GM18499 (cell line): ENCODE results near the gene DENND1B.

Experiments
- ATAC-seq: cut with Tn5 transposase; IDR thresholded peaks from one replicate; pipeline ENCODE4 v1.9.1; 2021; ENCODE audit warnings: moderate number of reproducible peaks; ENCODE audit not compliant: insufficient read depth, unreplicated experiment

Gene DENND1B

DNA sequence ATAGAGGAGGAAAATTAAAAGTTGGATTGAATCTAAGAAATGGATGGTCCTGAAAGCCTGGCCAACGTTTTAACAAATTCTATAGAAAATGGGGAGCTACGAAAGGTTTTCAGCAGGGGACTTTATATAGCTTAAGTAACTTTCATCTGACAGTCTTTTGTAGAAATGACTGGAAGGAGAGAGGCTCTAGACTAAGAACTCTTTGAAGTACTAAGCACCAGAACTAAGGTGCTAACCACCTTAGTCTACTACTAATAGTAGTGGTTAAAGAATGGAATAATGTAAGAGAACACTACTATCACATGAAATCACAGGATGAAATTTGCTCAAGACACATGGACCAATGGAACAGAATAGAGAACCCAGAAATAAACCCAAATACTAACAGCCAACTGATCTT lies 126.1 kb downstream of the DENND1B start:
- no peak for ATAC-seq

DNA sequence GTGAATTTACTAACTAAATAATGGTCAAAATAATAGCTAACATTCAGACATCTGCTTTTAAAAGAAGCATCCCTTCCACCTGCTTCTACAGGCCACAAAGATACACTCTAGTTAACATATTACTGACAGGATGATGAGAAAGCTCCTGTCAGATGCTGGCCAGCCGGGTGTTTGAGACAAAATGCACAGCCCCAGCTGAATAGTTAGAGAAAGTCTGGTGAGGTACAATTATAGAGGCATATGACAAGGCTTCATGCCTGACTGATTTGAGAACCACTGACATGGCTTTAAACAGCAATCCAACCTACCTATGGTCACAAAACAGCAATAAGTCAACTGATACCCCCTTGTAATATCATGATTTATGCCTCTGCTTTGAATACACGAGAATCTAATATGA lies 137.0 kb downstream of the DENND1B start:
- no peak for ATAC-seq

DNA sequence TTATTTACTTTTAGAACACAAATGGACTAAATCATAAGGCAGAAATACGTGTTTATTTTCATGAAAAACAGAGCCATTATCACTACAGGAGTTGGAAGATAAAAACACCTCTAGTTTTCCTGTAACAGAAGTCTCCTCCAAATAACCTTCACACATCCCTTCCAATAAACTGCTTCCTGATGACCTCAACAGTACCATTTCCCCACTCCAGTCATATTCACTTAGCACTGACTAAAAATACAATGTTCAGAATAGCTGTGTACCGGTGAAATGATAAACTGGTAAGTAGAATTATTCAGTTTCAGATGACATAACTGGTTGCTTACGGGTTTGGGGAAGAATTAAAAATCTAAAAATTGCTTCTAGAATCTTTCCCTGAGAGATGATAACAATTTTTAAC lies 137.9 kb downstream of the DENND1B start:
- no peak for ATAC-seq

DNA sequence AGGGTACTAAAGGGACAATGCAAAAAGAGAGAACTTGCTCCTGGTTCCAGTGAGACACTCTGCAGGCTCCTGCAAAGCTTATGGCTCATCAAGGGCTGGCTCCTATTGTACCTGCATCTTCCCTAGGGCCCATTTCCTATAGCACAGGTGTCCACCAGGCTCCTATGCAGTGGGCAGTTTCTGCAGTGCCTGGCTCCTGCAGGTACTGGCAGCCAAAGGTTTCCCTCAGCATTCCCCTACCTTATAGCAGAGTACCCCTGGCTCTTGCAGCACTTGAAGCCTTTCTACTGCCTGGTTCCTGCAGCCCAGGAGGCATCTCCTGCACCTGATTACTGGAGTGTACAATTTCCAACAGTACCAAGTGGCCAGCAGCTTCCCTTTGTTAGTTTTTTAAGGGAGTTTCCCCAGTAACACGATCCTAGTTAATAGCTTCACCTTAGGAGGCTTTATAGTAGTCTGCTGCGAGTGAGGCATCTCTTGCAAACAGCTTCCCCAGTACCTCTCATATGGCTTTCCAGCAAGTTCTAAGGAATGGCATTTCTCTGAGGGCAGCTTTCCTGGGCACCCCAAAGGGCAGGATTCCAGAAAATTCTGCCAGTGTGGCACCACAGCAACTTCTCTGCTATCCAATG lies 141.7 kb downstream of the DENND1B start:
- no peak for ATAC-seq

DNA sequence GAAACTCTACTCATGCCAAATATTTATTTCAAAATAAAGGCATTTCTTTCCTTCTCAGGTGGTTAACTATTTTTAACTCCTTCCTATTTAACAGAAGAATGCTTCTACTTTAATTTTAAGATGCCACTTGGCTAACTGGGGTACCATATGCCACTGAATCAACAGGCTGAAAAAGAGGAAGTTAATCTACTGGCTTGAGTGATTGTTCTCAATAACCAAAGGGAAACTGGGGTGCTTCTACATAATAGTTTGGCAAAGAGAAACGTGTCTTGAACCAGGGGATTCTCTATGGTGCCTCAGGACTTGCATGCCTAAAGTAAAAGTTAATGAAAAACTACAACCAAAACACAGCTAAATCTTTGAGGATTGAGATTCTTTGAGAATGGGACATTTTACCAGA lies 142.6 kb downstream of the DENND1B start:
- ATAC-seq: no peak

DNA sequence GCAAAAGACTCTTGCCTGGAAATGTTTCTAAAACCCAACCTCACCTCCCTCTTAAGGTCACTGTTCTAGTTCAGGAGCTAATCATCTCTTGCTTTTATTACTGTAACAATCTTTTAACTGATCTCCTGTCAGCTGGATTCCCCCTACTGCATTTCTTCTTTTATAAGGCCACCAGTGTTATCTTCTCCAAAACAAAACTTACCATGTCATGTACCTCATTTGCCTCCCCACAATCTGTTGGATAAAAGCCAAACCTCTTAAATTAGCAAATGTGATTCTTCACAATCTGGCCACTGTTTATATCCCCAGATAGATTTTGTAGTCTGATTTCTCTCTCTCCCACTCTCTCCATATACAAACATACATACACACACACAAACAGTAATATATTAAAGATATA lies 143.3 kb downstream of the DENND1B start:
- no peak for ATAC-seq

DNA sequence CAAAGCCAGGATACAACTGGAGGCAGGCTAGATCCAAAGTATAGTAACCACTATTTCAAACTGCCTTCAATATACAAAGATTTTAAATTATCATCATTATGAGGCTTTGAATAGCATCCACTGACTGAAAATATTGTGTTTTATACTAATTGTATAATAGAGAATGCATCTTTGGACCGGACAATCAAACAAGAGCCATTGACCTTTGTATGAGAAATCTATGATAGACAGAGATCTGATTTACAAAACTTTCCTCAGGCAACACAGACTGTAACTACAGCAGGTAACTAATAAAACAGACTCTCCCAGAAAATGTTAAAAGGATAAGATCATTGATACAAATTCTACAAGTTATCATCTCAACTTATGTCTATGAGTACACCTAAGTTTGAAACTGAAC lies 152.9 kb downstream of the DENND1B start:
- no peak for ATAC-seq

DNA sequence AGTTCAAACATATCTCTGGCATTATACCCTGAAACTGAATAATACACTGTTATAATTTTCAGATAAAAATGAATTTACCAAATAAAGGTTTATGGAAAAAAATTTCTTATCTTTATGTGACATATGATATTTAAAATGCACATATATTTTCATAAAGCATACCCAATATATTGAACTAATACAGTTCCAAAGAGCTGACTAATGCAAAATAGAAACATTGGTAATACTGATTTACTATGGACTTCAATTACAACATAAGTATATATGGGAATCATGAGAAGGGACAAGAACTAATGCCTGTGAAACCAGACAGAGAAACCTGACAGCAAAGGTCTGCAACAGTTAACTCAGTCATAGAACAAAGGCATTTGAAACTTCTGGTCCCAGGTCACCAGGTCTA lies 153.5 kb downstream of the DENND1B start:
- ATAC-seq: no peak

DNA sequence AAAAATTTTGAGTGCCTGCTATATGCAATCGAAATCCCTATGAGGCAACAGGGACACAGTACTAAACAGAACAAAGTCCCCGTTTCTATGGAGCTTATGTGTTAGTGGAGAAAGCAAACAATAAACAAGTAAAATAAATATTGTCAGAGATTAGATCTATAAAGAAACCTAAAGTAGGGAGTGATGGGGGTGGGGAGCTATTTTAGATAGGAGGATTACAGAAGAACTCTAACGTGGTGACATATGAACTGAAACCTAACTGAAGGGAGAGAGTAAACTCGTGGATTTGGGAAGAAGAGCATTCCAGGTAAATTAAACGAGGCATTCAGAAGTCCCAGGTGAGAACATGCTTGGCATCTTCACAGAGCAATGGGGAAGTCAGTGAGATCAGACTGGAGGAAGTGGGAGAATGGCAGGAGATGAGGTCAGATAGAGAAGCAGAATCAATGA lies 154.5 kb downstream of the DENND1B start:
- ATAC-seq: no peak

DNA sequence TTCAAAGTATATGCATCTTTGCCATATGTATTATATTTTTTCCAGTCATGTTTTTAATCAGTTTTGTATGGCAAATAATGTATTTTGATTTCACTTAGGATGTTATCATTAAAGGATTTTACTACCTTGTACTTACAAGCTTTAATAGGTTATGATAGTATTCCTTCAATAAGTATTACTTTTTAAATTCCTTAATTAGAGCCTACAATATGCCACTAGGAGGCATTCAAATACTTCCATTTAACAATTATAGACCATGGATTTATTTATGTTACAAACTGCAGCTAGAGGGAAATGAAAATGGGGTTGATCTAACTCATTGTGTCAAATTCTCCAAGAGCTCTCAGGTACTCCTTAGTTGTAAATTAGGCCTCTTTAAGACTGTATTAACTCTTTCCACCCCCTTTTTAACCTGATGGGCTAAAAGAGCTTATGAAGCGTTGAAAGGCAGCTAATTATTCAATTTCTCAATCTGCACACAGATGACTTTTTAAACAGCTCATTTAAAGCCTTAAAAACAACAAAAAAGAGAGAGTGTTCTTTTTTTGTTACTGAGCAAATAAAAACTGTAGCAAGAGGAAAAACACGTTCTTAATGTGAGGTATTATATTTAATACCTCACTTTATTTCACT lies 156.2 kb downstream of the DENND1B start:
- no peak for ATAC-seq

DNA sequence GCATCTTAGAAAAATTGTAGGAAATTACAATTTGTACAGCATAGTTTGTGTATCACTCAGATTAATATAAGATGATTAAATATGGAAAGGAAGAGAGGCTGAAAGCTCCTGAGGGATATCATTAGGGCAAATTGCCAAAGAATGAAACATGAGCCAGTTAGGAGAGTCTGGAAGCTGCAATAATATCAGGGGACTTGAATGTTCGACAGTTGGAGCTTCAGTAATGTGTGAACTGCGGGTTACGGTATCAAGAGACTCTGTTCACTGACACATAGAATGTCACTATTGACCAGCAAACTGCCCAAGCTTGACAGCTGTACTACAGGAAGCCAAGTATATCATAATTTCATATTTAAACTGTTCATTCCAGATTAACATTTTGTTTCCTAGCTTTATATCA lies 157.2 kb downstream of the DENND1B start:
- no peak for ATAC-seq

DNA sequence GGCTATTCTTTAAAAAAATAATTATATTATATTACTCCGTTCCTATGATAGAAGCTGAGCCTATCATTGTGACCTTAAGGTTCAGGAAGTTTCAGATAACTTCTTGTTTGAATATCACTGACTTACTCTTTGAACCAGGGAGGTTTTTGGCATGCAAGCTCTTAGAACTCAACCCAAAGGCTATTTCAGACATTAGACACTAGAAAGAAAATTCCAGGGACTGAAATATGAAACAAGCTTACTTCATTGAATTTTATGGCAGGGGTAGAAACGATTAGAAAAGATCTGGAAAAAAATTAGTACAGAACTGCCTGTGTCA lies 159.6 kb downstream of the DENND1B start:
- ATAC-seq: no peak

DNA sequence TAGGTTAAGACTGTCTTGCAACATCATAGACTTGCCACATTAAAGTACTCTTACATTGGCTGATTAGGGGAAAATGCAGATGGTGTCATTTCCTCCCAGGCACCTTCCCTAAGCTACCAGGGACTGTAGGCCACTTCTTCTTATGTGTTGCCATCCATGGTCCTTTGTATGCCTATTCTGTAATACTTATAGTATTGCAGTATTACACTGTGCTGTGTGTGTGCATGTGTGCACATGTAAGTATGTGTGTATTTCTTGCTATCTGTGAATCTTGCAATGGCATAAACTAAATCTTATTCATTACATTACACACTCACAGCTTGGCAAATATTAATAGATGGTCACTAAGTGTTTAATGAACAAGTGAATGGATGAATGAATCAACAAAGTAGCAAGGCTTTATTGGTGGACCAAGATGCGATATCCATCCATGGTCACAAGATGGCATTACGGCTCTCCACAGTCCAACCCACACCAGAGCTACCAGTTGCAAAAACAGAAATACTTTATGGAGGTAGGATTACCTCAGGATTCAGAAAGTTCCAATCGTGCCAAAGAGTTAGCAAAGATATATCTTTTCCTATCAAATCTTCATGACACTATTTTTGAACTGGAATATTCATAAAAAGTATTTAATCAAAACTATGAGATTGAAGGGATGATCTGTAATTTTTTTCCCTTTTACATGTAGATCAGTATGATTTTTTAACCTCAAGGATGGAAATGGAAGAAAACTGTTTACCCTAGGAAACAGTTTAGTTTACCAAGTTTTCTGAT lies 160.2 kb downstream of the DENND1B start:
- ATAC-seq: peak; percentile 63

DNA sequence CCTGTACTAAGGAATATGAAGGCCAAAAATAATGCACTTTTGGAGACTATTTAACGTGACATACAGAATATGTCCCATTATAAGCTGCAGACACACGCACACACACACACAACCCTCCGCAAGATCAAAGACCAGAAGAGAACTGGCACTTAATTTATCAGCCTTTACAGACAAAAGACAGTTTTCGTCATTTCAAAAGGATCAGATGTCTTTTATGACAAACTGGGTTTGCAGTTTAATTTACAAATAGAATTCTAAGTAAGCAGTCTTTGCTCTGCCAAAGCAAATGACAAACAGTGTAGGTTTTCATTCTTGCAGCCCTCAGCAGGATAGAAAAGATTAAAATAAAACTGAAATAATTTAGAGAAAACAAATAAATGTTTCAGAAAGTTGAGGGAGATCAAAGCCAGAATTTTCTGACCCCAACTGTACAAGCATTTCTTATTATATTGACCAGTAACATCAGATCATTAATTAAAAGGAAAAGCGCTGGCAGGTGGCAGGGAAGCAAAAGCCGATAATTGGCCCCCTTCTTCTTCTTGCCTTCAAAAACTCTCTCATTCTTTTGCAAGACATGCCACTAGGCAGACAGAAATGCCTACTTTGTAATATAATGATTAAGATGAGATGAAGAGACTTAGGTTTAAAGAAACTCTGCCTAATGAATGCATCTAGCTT lies 169.0 kb downstream of the DENND1B start:
- ATAC-seq: no peak

DNA sequence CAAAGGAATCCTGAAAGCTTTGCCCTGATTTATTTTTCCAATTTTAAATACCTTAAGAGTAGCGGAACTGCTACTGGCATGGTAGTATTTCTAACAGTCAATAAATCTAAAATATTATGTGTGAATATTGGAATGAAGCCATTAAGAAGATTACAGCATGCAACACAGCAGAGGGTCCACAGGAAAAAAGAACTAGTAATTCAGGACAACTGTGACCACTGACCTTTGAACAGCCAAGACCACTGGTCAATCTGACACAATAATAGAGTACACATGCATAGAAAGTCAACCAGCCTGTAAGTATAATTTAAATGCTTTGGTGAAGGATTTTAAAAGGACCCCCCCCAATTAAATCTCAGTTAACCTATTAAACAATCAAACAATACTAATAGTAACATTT lies 171.0 kb downstream of the DENND1B start:
- ATAC-seq: no peak

DNA sequence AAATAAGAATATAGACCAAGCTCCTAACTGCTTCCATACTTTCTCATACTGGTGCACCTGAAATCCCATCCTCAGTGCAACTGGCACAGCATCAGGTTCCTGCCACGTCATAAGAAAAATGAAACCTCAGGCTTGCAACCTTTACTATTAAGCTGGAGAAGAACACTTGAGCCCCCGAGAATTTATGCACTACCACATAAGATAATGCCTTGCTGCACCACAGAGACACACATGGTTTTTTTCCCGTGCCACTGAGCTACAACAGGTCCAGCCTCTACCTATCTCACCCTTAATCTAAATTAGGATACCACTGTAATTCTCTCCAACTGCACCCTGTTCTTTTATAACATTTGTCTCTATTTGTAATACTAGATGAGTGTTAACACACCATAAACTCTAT lies 174.5 kb downstream of the DENND1B start:
- no peak for ATAC-seq

DNA sequence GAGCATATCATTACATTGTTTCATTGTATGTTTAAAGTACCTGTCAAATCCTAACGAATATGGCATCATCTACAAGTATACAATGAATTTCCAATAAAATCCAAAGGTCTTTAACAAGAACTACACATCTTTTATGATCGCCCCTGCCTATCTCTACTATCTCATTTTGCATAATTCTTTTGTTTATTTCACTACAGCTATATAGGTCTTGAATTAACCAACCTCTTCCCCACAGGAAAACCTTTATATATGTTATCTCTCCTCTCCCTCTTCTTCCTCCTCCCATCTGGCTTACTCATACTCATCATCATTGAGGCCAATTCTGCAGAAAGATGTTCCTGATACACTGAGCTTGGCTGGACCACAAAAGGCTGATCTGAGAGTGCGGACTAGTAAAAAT lies 175.5 kb downstream of the DENND1B start:
- no peak for ATAC-seq

DNA sequence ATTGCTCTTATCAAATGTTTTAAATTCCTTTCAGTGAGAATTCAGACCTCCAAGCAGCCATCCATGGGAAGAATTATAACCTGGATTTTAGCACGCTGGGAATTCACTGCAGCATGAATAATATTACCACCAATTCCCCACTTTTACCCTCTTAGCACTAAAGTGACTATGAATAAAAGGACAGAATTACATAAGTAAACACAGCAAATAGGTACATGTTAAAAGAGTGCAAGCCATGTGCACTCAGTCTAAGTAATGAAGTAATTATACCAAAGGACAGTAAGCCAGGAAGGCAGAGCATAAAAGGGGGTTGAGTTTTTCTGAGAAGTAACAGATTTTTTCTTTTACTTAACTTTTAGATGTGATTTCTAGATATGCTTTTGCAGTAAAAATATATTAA lies 176.3 kb downstream of the DENND1B start:
- ATAC-seq: no peak

DNA sequence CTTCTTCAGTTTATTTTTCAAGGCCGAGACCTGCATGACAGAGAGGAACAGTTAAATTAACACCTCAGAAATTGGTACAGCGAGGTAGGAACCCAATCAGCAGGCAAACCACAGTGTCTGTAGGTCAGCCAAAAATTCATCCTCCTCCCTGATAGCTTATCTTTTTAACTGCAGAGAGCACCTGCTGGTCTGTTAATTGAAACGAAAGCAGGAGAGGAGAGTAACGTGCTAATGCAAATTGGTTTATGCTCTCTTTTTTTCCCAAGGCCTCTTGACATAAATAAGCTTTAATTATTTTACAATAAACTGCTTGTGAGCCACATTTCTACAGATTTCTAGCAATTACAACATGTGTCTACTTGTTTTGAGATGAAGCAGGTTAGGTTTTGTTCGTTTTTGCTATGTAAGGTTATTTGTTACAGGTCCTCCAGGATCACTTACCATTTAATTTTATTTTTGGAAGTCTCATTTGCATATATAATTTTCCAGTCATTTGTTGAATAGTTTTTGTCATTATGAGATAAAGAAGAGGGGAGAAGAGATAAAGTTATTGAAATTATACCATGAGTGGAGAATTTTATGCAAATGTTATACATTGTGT lies 179.9 kb downstream of the DENND1B start:
- ATAC-seq: no peak

DNA sequence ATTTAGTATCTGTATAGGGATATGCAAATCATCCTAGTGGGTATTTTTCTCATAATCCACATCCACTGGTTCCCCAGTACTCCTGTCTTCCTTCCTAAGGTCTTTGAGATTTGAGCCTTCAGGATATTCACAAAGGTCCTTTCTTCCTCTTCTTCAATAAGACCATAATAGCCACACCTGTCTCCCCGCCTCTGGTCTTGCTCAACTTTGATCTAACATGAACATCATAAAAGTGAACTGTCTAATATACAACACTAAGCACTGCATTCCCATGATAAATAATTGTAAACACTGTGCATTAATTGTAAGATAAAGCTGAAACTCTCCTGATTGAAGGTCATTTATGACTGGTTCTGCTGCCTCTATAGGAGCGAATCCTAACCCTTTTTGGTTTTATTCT lies 184.6 kb downstream of the DENND1B start:
- ATAC-seq: no peak

DNA sequence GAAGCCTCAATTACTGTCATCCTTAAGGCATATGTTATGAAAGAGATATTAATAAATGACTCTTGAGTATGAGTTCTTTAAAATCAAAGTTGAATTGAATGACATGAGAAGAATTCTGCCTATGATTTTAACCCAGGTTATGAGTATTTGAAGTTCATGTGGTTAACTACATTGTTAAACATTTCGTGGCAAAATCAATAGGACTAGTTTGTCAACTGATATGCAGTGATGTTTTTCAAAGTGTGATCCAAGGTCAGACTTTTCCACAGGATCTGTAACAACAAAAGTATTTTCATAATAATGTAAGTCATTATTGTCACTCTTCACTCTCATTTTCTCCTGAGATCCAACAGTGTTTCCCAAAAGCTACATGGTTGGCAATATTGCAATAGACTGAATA lies 189.5 kb downstream of the DENND1B start:
- ATAC-seq: no peak
